Measurements from ENCODE around the gene EFCAB11. TPM values are rescaled to one million over a fixed set of nuclear protein-coding genes. Genes with fewer than 3 reads are reported as not detected.

Gene EFCAB11
- total and polyA plus RNA-seq, 2 of the 8 experiments (the other 6 are each of a cell fraction or from before 2014, with no cell fraction given) = 6.8 to 12.8 TPM

DNA sequence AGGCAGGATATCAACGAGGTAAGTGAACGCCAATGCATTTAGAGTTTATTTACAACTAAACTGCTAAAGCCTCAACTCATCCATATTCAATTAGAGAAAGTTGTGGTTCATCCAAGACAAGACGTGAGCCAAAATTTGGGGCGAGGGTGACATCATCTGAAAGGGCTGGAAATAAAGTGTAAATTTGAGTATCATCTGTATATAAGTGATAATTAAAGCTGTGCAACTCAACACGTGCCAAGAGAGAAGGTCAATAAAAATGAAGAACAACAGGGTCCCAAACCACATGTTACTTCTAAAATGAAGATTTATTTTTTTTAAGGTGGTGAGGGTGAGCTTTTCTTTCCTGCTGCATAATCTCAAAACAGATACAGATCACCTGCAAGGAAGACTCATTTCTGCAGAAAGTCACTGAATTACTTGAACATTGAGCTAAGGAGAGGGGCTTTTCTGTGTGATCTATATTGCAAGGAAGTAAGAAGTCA lies 203.6 kb downstream of the EFCAB11 start (continued):
- no peak for TF ChIP-seq TEAD4 (IDR thresholded peaks at IDR 0.05; ENCODE audit: low read depth, low read length)
- TF ChIP-seq POLR2AphosphoS5 (IDR thresholded peaks at IDR 0.05; ENCODE audit: low read depth, low read length) = no peak
- no peak for TF ChIP-seq BCL11A (IDR thresholded peaks at IDR 0.05; ENCODE audit: low read depth in 2 of 2, low read length in 2 of 2)
- no peak for TF ChIP-seq SP4 (IDR thresholded peaks at IDR 0.05; ENCODE audit: low read length)
